Kidney epithelial cell (primary cell): ENCODE data around the gene RYR1. TPM values are rescaled to one million over a fixed set of nuclear protein-coding genes. Genes with fewer than 3 reads are reported as not detected.

ENCODE experiments used
- DNase-seq: peaks from one replicate; pipeline ENCODE4 v3.0.0-alpha.2; 2010; ENCODE audit warnings: low read depth
- H3K27me3 ChIP-seq: 2 replicates; pipeline ENCODE4 v1.6.0; 2011; ENCODE audit warnings: low read length; ENCODE audit not compliant: control insufficient read depth, insufficient read depth
- H3K36me3 ChIP-seq: 2 replicates; pipeline ENCODE4 v1.5.1; 2011; ENCODE audit warnings: low read length; ENCODE audit not compliant: control insufficient read depth, insufficient read depth
- H3K4me3 ChIP-seq: 2 replicates; pipeline ENCODE4 v1.5.1; 2011; ENCODE audit warnings: low read depth, mild to moderate bottlenecking, control low read depth, low read length
- CTCF ChIP-seq: IDR thresholded peaks from 2 replicates; pipeline ENCODE4 v1.5.1; 2011; ENCODE audit warnings: mild to moderate bottlenecking, moderate library complexity, low read length, control low read depth, inconsistent platforms; ENCODE audit not compliant: insufficient read depth, poor library complexity, severe bottlenecking
- total RNA-seq: library from RNA; depleted of rRNA; stranded (reverse); fragments of >200 nt; gene quantifications from 2 replicates; pipeline ENCODE4 v1.2.3, GENCODE V29; 2015

Gene RYR1
- total RNA-seq, 1 donor from 2014 or later, result 0.17 TPM

- no peak overlapping the region for H3K4me3 ChIP-seq
- no peak for TF ChIP-seq CTCF
- DNase-seq, result no peak
- H3K36me3 ChIP-seq, result peaks cover 1% of the 10 kb centered on the region
- peaks cover 14% of the 10 kb centered on the region for H3K27me3 ChIP-seq
Observed at GRCh38 chr19:38399081-38399480, 34.4 kb upstream of the RYR1 start.

GRCh38 chr19:38399537-38399936 lies 34.0 kb upstream of the RYR1 start:
- H3K27me3 ChIP-seq, result peaks cover 11% of the 10 kb centered on the region
- no peak for DNase-seq
- no peak for TF ChIP-seq CTCF
- H3K36me3 ChIP-seq, result peaks cover 1% of the 10 kb centered on the region
- H3K4me3 ChIP-seq, result no peak overlapping the region

- DNase-seq, result no peak
- Histone ChIP-seq H3K4me3 (no peak overlapping the region), H3K27me3 (peaks cover 4% of the 10 kb centered on the region), H3K36me3 (peaks cover 1% of the 10 kb centered on the region)
- TF ChIP-seq CTCF, result no peak
Observed at GRCh38 chr19:38400361-38400760, 33.1 kb upstream of the RYR1 start.

- no peak for DNase-seq
- H3K36me3 ChIP-seq, result peaks cover under 1% of the 10 kb centered on the region
- no peak overlapping the region for H3K4me3 ChIP-seq
- peaks cover 4% of the 10 kb centered on the region for H3K27me3 ChIP-seq
- TF ChIP-seq CTCF, result no peak
Observed at GRCh38 chr19:38401148-38401547, 32.3 kb upstream of the RYR1 start.

- DNase-seq, result no peak
- TF ChIP-seq CTCF, result no peak
- Histone ChIP-seq H3K4me3 (peak overlapping the region; percentile 35), H3K36me3 (no peaks in the 10 kb centered on the region), H3K27me3 (peaks cover 2% of the 10 kb centered on the region)
Observed at GRCh38 chr19:38402623-38402966, 30.9 kb upstream of the RYR1 start.

GRCh38 chr19:38402967-38403674 lies 30.4 kb upstream of the RYR1 start, which contains the start of gene FAM98C:
Gene FAM98C (plus strand): TSS chr19:38403093. CDS start chr19:38403154, 61 bp downstream.
- Histone ChIP-seq H3K27me3 (peaks cover 2% of the 10 kb centered on the region), H3K36me3 (no peaks in the 10 kb centered on the region), H3K4me3 (peak within 1 kb of the TSS; percentile 90)
- DNase-seq, result peak; percentile 81
- peak; percentile 58 for TF ChIP-seq CTCF
